ENCODE measurements around the gene SRRM3.
"Not testable (repeated sequence)": the region's sequence is repeated elsewhere in the genome, so short reads cannot be mapped to it uniquely, and the experiment has no call there.

The SRRM3 gene

GRCh38 chr7:76282344-76283253 lies 80.9 kb downstream of the SRRM3 start:
- H3K4me3 ChIP-seq (ENCODE audit: low read depth, low read length): peak overlapping the region; percentile 35

GRCh38 chr7:76283254-76284159 lies 81.8 kb downstream of the SRRM3 start:
- DNase-seq (ENCODE audit: low read depth): no peak
- peak overlapping the region; percentile 35 for H3K4me3 ChIP-seq (ENCODE audit: low read depth, low read length)

More at GRCh38 chr7:76282344-76283253, 80.9 kb downstream of the SRRM3 start:
- DNase-seq (ENCODE audit: low read depth): no peak

GRCh38 chr7:76285604-76286374 lies 84.1 kb downstream of the SRRM3 start:
- no peak for DNase-seq (ENCODE audit: low read depth)

GRCh38 chr7:76286842-76287403 lies 85.2 kb downstream of the SRRM3 start:
- no peak overlapping the region for H3K4me3 ChIP-seq (ENCODE audit: low read depth, low read length)
- DNase-seq (ENCODE audit: low read depth): no peak

More at GRCh38 chr7:76285604-76286374, 84.1 kb downstream of the SRRM3 start:
- no peak overlapping the region for H3K4me3 ChIP-seq (ENCODE audit: low read depth, low read length)

GRCh38 chr7:76290847-76291350 lies 89.2 kb downstream of the SRRM3 start:
- not testable (repeated sequence) for DNase-seq (ENCODE audit: low read depth); H3K4me3 ChIP-seq (ENCODE audit: low read depth, low read length)

- peak overlapping the region; percentile 17 for H3K4me3 ChIP-seq (ENCODE audit: low read depth, low read length)
- peak; percentile 94 for DNase-seq (ENCODE audit: low read depth)
Observed at GRCh38 chr7:76291351-76292212, 89.9 kb downstream of the SRRM3 start.

- H3K4me3 ChIP-seq (ENCODE audit: low read depth, low read length): peak overlapping the region; percentile 17
Observed at GRCh38 chr7:76292213-76292573, 90.5 kb downstream of the SRRM3 start.

GRCh38 chr7:76292911-76293310 lies 91.2 kb downstream of the SRRM3 start:
- not testable (repeated sequence) for H3K4me3 ChIP-seq (ENCODE audit: low read depth, low read length); DNase-seq (ENCODE audit: low read depth)

More at GRCh38 chr7:76292213-76292573, 90.5 kb downstream of the SRRM3 start:
- no peak for DNase-seq (ENCODE audit: low read depth)

- no peak overlapping the region for H3K4me3 ChIP-seq (ENCODE audit: low read depth, low read length)
- DNase-seq (ENCODE audit: low read depth): no peak
Observed at GRCh38 chr7:76293407-76293901, 91.8 kb downstream of the SRRM3 start.

GRCh38 chr7:76294344-76295024 lies 92.8 kb downstream of the SRRM3 start:
- peak; percentile 88 for DNase-seq (ENCODE audit: low read depth)
- peak overlapping the region; percentile 23 for H3K4me3 ChIP-seq (ENCODE audit: low read depth, low read length)

- DNase-seq (ENCODE audit: low read depth): peak; percentile 84
- no peak overlapping the region for H3K4me3 ChIP-seq (ENCODE audit: low read depth, low read length)
Observed at GRCh38 chr7:76296743-76297740, 95.3 kb downstream of the SRRM3 start.

GRCh38 chr7:76300166-76300731 lies 98.6 kb downstream of the SRRM3 start:
- H3K4me3 ChIP-seq (ENCODE audit: low read depth, low read length): no peak overlapping the region
- DNase-seq (ENCODE audit: low read depth): peak; percentile 65

- no peak overlapping the region for H3K4me3 ChIP-seq (ENCODE audit: low read depth, low read length)
- no peak for DNase-seq (ENCODE audit: low read depth)
Observed at GRCh38 chr7:76301000-76301399, 99.3 kb downstream of the SRRM3 start.

GRCh38 chr7:76302347-76303201 lies 100.9 kb downstream of the SRRM3 start, which contains the start of gene HSPB1:
HSPB1 (plus strand) TSS chr7:76302673; CDS start chr7:76302713, 40 bp downstream.
- H3K4me3 ChIP-seq (ENCODE audit: low read depth, low read length): peak within 1 kb of the TSS; percentile 97
- DNase-seq (ENCODE audit: low read depth): peak; percentile 65
